H9 (cell line): ENCODE data around the gene TBC1D3I. TPM values are rescaled to one million over a fixed set of nuclear protein-coding genes. Genes with fewer than 3 reads are reported as not detected.

ENCODE experiments used
- DNase-seq: peaks from one replicate; pipeline ENCODE4 v3.0.0-alpha.2; 2017
- H2AFZ ChIP-seq: one replicate; pipeline ENCODE4 v1.6.1; 2013; ENCODE audit warnings: mild to moderate bottlenecking, low read length, control low read depth, moderate library complexity
- H2AK5ac ChIP-seq: 2 replicates; pipeline ENCODE4 v1.6.1; 2013; ENCODE audit warnings: low read length, control low read depth, mixed read lengths; ENCODE audit not compliant: insufficient read length
- H2BK120ac ChIP-seq: one replicate; pipeline ENCODE4 v1.6.1; 2013; ENCODE audit warnings: low read depth, mild to moderate bottlenecking, low read length, control low read depth, inconsistent platforms; ENCODE audit not compliant: poor library complexity, severe bottlenecking
- H2BK12ac ChIP-seq: 2 replicates; pipeline ENCODE4 v1.6.1; 2013; ENCODE audit warnings: low read length, control low read depth, mixed read lengths, low read depth; ENCODE audit not compliant: insufficient read length
- H2BK15ac ChIP-seq: 2 replicates; pipeline ENCODE4 v1.6.1; 2013; ENCODE audit warnings: low read depth, low read length, control low read depth
- H2BK20ac ChIP-seq: one replicate; pipeline ENCODE4 v1.6.1; 2013; ENCODE audit warnings: low read depth, mild to moderate bottlenecking, low read length, control low read depth, inconsistent platforms; ENCODE audit not compliant: poor library complexity, severe bottlenecking
- H2BK5ac ChIP-seq: 2 replicates; pipeline ENCODE4 v1.6.1; 2013; ENCODE audit warnings: low read length, control low read depth, mixed read lengths; ENCODE audit not compliant: insufficient read length
- H3K14ac ChIP-seq: 2 replicates; pipeline ENCODE4 v1.6.1; 2013; ENCODE audit warnings: low read length, control low read depth; ENCODE audit not compliant: insufficient read depth
- H3K18ac ChIP-seq: 2 replicates; pipeline ENCODE4 v1.6.1; 2013; ENCODE audit warnings: low read depth, mild to moderate bottlenecking, mixed read lengths, low read length, control low read depth; ENCODE audit not compliant: insufficient read length
- H3K23ac ChIP-seq: 2 replicates; pipeline ENCODE4 v1.6.1; 2013; ENCODE audit warnings: low read length, control low read depth, mixed read lengths, low read depth; ENCODE audit not compliant: insufficient read length
- H3K23me2 ChIP-seq: 2 replicates; pipeline ENCODE4 v1.6.1; 2013; ENCODE audit warnings: low read depth, mild to moderate bottlenecking, mixed read lengths, low read length, control low read depth; ENCODE audit not compliant: insufficient read length, poor library complexity, severe bottlenecking
- H3K27ac ChIP-seq: 2 replicates; pipeline ENCODE4 v1.5.1; 2013; ENCODE audit warnings: low read length, control low read depth, mixed read lengths, low read depth; ENCODE audit not compliant: insufficient read length
- H3K27me3 ChIP-seq: 2 replicates; pipeline ENCODE4 v1.6.1; 2013; ENCODE audit warnings: low read length, control low read depth, inconsistent platforms; ENCODE audit not compliant: insufficient read depth
- H3K4ac ChIP-seq: 2 replicates; pipeline ENCODE4 v1.6.1; 2013; ENCODE audit warnings: low read depth, mild to moderate bottlenecking, control low read depth, inconsistent platforms, low read length, moderate library complexity
- H3K4me1 ChIP-seq: 2 replicates; pipeline ENCODE4 v1.6.1; 2013; ENCODE audit warnings: low read length, control low read depth, inconsistent platforms; ENCODE audit not compliant: insufficient read depth
- H3K4me2 ChIP-seq: 2 replicates; pipeline ENCODE4 v1.6.1; 2013; ENCODE audit warnings: low read length, control low read depth, mixed read lengths; ENCODE audit not compliant: insufficient read length, insufficient read depth
- H3K56ac ChIP-seq: 2 replicates; pipeline ENCODE4 v1.6.1; 2013; ENCODE audit warnings: low read depth, mild to moderate bottlenecking, mixed read lengths, low read length, control low read depth; ENCODE audit not compliant: insufficient read length
- H3K79me1 ChIP-seq: 2 replicates; pipeline ENCODE4 v1.6.1; 2013; ENCODE audit warnings: low read depth, mild to moderate bottlenecking, moderate library complexity, low read length, control low read depth, inconsistent platforms; ENCODE audit not compliant: insufficient read depth, poor library complexity, severe bottlenecking
- H3K79me2 ChIP-seq: 2 replicates; pipeline ENCODE4 v1.6.1; 2013; ENCODE audit warnings: low read length, control low read depth, inconsistent platforms; ENCODE audit not compliant: insufficient read depth
- H3K9ac ChIP-seq: 2 replicates; pipeline ENCODE4 v1.6.1; 2013; ENCODE audit warnings: low read length, control low read depth, mixed read lengths; ENCODE audit not compliant: insufficient read length; ENCODE audit errors: extremely low read depth
- H3K9me3 ChIP-seq: one replicate; pipeline ENCODE4 v1.6.1; 2013; ENCODE audit warnings: low read depth, low read length, inconsistent platforms; ENCODE audit not compliant: control insufficient read depth
- H3T11ph ChIP-seq: one replicate; pipeline ENCODE4 v1.6.1; 2013; ENCODE audit warnings: mild to moderate bottlenecking, low read length, control low read depth, inconsistent platforms
- H4K20me1 ChIP-seq: one replicate; pipeline ENCODE4 v1.6.1; 2013; ENCODE audit not compliant: control insufficient read depth, insufficient read length, insufficient read depth
- H4K5ac ChIP-seq: 2 replicates; pipeline ENCODE4 v1.6.1; 2013; ENCODE audit warnings: low read depth, mild to moderate bottlenecking, mixed read lengths, low read length, control low read depth; ENCODE audit not compliant: insufficient read length
- H4K8ac ChIP-seq: replicated peaks from 2 replicates; pipeline ENCODE4 v1.6.1; 2013; ENCODE audit warnings: low read length, control low read depth, mixed read lengths, low read depth; ENCODE audit not compliant: insufficient read length
- H4K91ac ChIP-seq: 2 replicates; pipeline ENCODE4 v1.6.1; 2013; ENCODE audit warnings: low read depth, mild to moderate bottlenecking, moderate library complexity, mixed read lengths, low read length, control low read depth; ENCODE audit not compliant: insufficient read length
- H3K27ac Mint-ChIP-seq, 3 experiments: 2 replicates in 2 of 3; 3 replicates in 1 of 3; pipeline ENCODE4 v1.8.0; 2020 to 2021; ENCODE audit warnings: mixed read lengths in 3 of 3, mild to moderate bottlenecking in 1 of 3, moderate library complexity in 1 of 3
- H3K27me3 Mint-ChIP-seq: 2 replicates; pipeline ENCODE4 v1.8.0; 2021; ENCODE audit warnings: low read depth, mild to moderate bottlenecking, moderate library complexity, mixed read lengths
- H3K36me3 Mint-ChIP-seq, 3 experiments: 2 replicates in 2 of 3; 3 replicates in 1 of 3; pipeline ENCODE4 v1.8.0; 2020 to 2021; ENCODE audit warnings: low read depth in 3 of 3, mixed read lengths in 3 of 3; ENCODE audit not compliant: insufficient read depth in 1 of 3
- H3K4me1 Mint-ChIP-seq, 2 experiments: 2 replicates each; pipeline ENCODE4 v1.8.0; 2020; ENCODE audit warnings: mixed read lengths in 2 of 2
- H3K4me3 Mint-ChIP-seq, 2 experiments: 2 replicates in 1 of 2; 3 replicates in 1 of 2; pipeline ENCODE4 v1.8.0; 2020 to 2021; ENCODE audit warnings: mild to moderate bottlenecking in 2 of 2, mixed read lengths in 2 of 2, moderate library complexity in 1 of 2
- H3K9me3 Mint-ChIP-seq, 2 experiments: 2 replicates in 1 of 2; 3 replicates in 1 of 2; pipeline ENCODE4 v1.8.0; 2020; ENCODE audit warnings: mild to moderate bottlenecking in 2 of 2, mixed read lengths in 2 of 2, moderate library complexity in 1 of 2
- WGBS: extraction: QIAGEN DNeasy Blood & Tissue Kit; methylation state at CpG from one replicate; pipeline ENCODE4 v1.1.7; 2013; ENCODE audit warnings: missing lambda C conversion rate, low lambda C conversion rate, mixed read lengths; ENCODE audit not compliant: insufficient read length; ENCODE audit errors: extremely low coverage; 5-methylcytosine and 5-hydroxymethylcytosine counted together
- total RNA-seq: library from RNA; stranded (reverse); gene quantifications from 2 replicates; pipeline ENCODE4 v1.2.1, GENCODE V29; 2021
- TF ChIP-seq, protein P1 (sequence below): fragments of 200-600 bp; sonication (generic); conservative IDR thresholded peaks from 3 replicates; pipeline ENCODE4 v1.8.0; 2021; ENCODE audit warnings: antibody characterized with exemption, mild to moderate bottlenecking

The TBC1D3I gene
- total RNA-seq, 1 experiment from 2014 or later, result 0.35 TPM

GRCh38 chr17:36212966-36213365 is 51.4 kb downstream of the TBC1D3I start:
- peaks cover 2 to 3% of the 10 kb centered on the region in 2 experiments; a peak in 3 of 5 replicates for H3K9me3 Mint-ChIP-seq

More at GRCh38 chr17:36212966-36213365, 51.4 kb downstream of the TBC1D3I start:
- TF ChIP-seq, protein P1, sequence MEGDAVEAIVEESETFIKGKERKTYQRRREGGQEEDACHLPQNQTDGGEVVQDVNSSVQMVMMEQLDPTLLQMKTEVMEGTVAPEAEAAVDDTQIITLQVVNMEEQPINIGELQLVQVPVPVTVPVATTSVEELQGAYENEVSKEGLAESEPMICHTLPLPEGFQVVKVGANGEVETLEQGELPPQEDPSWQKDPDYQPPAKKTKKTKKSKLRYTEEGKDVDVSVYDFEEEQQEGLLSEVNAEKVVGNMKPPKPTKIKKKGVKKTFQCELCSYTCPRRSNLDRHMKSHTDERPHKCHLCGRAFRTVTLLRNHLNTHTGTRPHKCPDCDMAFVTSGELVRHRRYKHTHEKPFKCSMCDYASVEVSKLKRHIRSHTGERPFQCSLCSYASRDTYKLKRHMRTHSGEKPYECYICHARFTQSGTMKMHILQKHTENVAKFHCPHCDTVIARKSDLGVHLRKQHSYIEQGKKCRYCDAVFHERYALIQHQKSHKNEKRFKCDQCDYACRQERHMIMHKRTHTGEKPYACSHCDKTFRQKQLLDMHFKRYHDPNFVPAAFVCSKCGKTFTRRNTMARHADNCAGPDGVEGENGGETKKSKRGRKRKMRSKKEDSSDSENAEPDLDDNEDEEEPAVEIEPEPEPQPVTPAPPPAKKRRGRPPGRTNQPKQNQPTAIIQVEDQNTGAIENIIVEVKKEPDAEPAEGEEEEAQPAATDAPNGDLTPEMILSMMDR, result no peak
- no peak overlapping the region for H3K4me2 ChIP-seq
- H3K9ac ChIP-seq, result no peak overlapping the region
- no peaks in the 10 kb centered on the region for H3K79me1 ChIP-seq
- H3K27ac ChIP-seq, result no peak overlapping the region
- Mint-ChIP-seq H3K4me1 (peaks cover 7 to 8% of the 10 kb centered on the region in 2 experiments), H3K27me3 (peaks cover 6% of the 10 kb centered on the region; the same call in 1 of the 2 replicates), H3K36me3 (no peaks in the 10 kb centered on the region), H3K4me3 (no peak overlapping the region), H3K27ac (no peak overlapping the region)
- H3K23me2 ChIP-seq, result no peaks in the 10 kb centered on the region
- H2BK20ac ChIP-seq, result no peak overlapping the region
- H2BK120ac ChIP-seq, result no peak overlapping the region
- no peaks in the 10 kb centered on the region for H3K79me2 ChIP-seq
- no peak overlapping the region for H2AK5ac ChIP-seq
- no peak overlapping the region for H3K14ac ChIP-seq
- H2BK5ac ChIP-seq, result no peak overlapping the region
- H4K20me1 ChIP-seq, result no peaks in the 10 kb centered on the region
- H4K91ac ChIP-seq, result no peak overlapping the region
- H2AFZ ChIP-seq, result no peak overlapping the region
- no peak overlapping the region for H4K8ac ChIP-seq
- no peaks in the 10 kb centered on the region for H3K4me1 ChIP-seq
- H2BK12ac ChIP-seq, result no peak overlapping the region
- DNase-seq, result no peak
- no CpG with 5 or more reads among the region's 3 CpGs for WGBS
- H3K27me3 ChIP-seq, result no peaks in the 10 kb centered on the region
- no peaks in the 10 kb centered on the region for H3K9me3 ChIP-seq
- H3K18ac ChIP-seq, result no peak overlapping the region
- H2BK15ac ChIP-seq, result no peak overlapping the region
- H4K5ac ChIP-seq, result no peak overlapping the region
- H3T11ph ChIP-seq, result no peak overlapping the region
- H3K56ac ChIP-seq, result no peak overlapping the region
- no peak overlapping the region for H3K23ac ChIP-seq
- H3K4ac ChIP-seq, result no peak overlapping the region
